ENCODE results near the gene ADAMTS1.

DNA sequence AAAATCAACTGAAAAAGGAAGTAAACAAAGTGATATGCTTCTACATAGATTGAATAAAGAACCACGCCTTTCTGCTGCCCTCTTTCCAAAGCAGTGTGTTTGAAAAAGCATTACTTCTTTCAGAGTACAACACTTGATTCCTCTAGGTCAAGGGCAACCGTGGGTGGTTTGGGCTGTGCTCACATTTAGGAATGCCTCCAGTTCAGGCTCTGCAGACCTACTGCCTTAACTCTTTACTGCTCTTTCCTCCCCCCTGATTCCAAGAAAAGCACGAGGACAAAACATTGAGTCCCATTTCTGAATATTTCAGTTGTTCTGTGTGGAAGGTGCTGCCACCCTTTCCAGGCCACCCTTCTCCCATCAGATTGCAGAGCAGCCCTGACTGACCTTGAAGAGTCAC lies 45.2 kb downstream of the ADAMTS1 start:
- TF ChIP-seq YY1 (IDR thresholded peaks at IDR 0.05; ENCODE audit: insufficient read depth, insufficient read length) (no peak), SUZ12 (IDR thresholded peaks at IDR 0.05; ENCODE audit: extremely low read depth, insufficient read depth, insufficient read length) (no peak)

Measured in NT2/D1 (cell line).